Activated naive CD8-positive, alpha-beta T cell treated with anti-CD3 and anti-CD28 coated beads for 36 hours (primary cell): Measurements from ENCODE around the gene RAPGEFL1. TPM values are rescaled to one million over a fixed set of nuclear protein-coding genes. Genes with fewer than 3 reads are reported as not detected.

Experiments
- DNase-seq: peaks from one replicate; pipeline ENCODE4 v3.0.0; 2021
- H3K27ac Mint-ChIP-seq: one replicate; pipeline ENCODE4 v1.8.0; 2022; ENCODE audit warnings: mild to moderate bottlenecking, moderate library complexity, mixed read lengths
- H3K27me3 Mint-ChIP-seq: one replicate; pipeline ENCODE4 v1.8.0; 2022; ENCODE audit warnings: mild to moderate bottlenecking, mixed read lengths
- H3K36me3 Mint-ChIP-seq: one replicate; pipeline ENCODE4 v1.8.0; 2021; ENCODE audit warnings: mild to moderate bottlenecking, mixed read lengths
- H3K4me1 Mint-ChIP-seq: one replicate; pipeline ENCODE4 v1.8.0; 2021; ENCODE audit warnings: mixed read lengths
- H3K4me3 Mint-ChIP-seq: one replicate; pipeline ENCODE4 v1.8.0; 2022; ENCODE audit warnings: mild to moderate bottlenecking, moderate library complexity, mixed read lengths
- H3K9me3 Mint-ChIP-seq: one replicate; pipeline ENCODE4 v1.8.0; 2022; ENCODE audit warnings: mixed read lengths
- total RNA-seq, 2 experiments: library from RNA; stranded (reverse); gene quantifications; one replicate each; pipeline ENCODE4 v1.2.3, GENCODE V29; 2021

The RAPGEFL1 gene
- total RNA-seq, 2 experiments from 2014 or later: 4.3 to 5.1 TPM

DNA sequence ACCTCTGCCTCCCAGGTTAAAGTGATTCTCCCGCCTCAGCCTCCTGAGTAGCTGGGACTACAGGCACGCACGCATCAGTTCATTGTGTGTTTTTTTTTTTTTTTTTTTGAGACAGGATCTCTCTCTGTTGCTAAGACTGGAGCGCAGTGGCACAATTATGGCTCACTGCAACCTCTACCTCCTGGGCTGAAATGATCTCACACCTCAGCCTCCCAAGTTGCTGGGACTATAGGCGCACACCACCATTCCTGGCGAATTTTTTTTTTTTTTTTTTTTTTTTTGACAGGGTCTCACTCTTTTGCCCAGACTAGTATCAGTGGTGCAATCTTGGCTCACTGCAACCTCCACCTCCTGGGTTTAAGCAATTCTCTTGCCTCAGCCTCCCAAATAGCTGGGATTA is 17.8 kb upstream of the RAPGEFL1 start:
- Mint-ChIP-seq H3K4me3 (no peak overlapping the region), H3K27me3 (no peaks in the 10 kb centered on the region), H3K9me3 (no peaks in the 10 kb centered on the region), H3K36me3 (peaks cover 21% of the 10 kb centered on the region), H3K4me1 (peaks cover 7% of the 10 kb centered on the region), H3K27ac (peak overlapping the region; percentile 29)
- DNase-seq: no peak

DNA sequence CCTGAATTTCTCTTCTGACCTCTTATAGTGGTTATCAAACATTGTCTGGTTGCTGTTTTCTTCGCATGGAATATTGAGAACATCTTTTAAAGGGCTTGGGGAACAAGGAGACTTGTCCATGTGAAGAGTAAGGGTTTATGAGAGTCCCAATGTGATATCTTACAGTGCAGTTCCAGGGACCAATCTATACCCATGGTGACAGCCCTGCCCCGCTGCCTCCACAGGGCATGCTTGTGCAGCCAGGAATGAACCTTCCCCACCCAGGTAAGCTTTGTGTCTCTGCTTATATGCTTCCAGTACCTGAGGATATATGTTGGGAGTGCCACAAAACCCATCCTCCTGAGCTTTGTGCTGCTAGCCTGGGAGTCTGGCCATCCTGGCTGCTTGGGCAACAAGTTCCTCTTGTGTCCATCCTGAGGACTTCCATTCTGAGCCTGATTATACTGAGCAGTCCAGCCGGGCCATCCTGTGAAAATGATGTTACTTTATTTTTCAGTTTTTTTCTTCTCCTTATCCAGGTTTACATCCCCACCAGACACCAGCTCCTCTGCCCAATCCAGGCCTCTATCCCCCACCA is 9.5 kb upstream of the RAPGEFL1 start:
- H3K4me3 Mint-ChIP-seq: no peak overlapping the region
- no peak for DNase-seq
- no peaks in the 10 kb centered on the region for H3K9me3 Mint-ChIP-seq
- H3K27ac Mint-ChIP-seq: peak overlapping the region; percentile 30
- H3K27me3 Mint-ChIP-seq: no peaks in the 10 kb centered on the region
- peaks cover 15% of the 10 kb centered on the region for H3K36me3 Mint-ChIP-seq
- no peaks in the 10 kb centered on the region for H3K4me1 Mint-ChIP-seq

DNA sequence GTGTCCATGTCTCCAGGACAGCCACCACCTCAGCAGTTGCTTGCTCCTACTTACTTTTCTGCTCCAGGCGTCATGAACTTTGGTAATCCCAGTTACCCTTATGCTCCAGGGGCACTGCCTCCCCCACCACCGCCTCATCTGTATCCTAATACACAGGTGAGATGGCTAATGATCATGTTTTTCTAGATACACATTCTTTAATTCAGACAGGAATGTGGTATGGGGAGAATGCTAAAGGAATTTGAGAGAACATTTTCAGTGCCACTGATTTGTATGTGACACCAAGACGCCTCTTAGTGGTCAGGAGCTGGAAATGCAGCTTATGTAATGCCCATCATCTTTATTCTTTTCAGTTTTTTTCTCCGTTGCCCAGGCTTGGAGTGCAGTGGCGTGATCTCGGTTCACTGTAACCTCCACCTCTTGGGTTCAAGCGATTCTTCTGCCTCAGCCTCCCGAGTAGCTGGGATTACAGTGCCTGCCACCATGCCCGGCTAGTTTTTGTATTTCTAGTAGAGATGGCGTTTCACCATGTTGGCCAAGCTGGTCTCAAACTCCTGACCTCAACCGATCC is 8.9 kb upstream of the RAPGEFL1 start:
- peak overlapping the region; percentile 43 for H3K27ac Mint-ChIP-seq
- H3K27me3 Mint-ChIP-seq: no peaks in the 10 kb centered on the region
- no peak overlapping the region for H3K4me3 Mint-ChIP-seq
- H3K4me1 Mint-ChIP-seq: no peaks in the 10 kb centered on the region
- H3K36me3 Mint-ChIP-seq: peaks cover 15% of the 10 kb centered on the region
- no peak for DNase-seq
- H3K9me3 Mint-ChIP-seq: no peaks in the 10 kb centered on the region

DNA sequence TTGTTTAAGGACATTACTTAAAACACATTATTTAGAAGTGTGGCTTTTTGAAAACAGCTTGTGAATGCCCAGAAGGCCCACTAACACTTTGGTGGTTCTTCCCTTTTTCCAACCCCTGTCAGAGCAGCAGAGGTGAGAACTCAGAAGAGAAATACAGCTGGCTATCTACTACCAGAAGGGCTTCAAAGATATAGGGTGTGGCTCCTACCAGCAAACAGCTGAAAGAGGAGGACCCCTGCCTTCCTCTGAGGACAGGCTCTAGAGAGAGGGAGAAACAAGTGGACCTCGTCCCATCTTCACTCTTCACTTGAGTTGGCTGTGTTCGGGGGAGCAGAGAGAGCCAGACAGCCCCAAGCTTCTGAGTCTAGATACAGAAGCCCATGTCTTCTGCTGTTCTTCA is 6.9 kb upstream of the RAPGEFL1 start:
- Mint-ChIP-seq H3K4me1 (no peaks in the 10 kb centered on the region), H3K36me3 (peaks cover 14% of the 10 kb centered on the region), H3K4me3 (no peak overlapping the region)

DNA sequence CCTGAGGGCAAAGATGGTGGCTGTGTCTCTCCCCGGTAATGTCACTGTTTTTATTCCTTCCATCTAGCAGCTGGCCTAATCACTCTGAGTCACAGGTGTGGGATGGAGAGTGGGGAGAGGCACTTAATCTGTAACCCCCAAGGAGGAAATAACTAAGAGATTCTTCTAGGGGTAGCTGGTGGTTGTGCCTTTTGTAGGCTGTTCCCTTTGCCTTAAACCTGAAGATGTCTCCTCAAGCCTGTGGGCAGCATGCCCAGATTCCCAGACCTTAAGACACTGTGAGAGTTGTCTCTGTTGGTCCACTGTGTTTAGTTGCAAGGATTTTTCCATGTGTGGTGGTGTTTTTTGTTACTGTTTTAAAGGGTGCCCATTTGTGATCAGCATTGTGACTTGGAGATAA is 5.5 kb upstream of the RAPGEFL1 start:
- H3K27ac Mint-ChIP-seq: no peak overlapping the region

More for the DNA sequence above, 6.9 kb upstream of the RAPGEFL1 start:
- Mint-ChIP-seq H3K27me3 (no peaks in the 10 kb centered on the region), H3K27ac (no peak overlapping the region), H3K9me3 (no peaks in the 10 kb centered on the region)
- no peak for DNase-seq

DNA sequence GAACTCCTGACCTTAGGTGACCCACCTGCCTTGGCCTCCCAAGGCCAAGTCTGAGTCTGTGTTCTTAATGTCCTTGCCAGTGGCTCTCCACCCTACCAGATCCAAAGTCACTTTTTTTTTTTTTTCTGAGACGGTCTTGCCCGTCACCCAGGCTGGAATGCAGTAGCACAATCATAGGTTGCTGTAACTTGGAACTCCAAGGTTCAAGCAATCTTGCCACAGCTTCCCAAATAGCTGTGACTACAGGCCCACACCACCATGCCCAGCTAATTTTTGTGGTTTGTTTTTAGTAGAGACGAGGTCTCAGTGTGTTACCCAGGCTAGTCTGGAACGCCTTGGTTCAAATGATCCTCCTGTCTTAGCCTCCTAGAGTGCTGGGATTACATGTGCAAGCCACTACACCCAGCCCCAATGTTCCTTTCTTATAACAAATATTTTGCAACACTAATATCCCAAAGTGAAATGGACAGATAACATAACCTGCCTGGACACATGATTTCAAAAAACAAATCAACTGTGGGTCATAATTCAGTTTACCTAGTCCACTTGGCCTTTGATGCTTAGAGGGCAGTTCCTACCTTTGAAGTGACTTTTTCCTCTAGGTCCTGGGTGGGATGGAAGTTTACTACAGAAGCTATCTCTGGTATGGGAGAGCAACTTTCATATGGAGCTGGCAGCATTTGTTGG is 4.0 kb upstream of the RAPGEFL1 start:
- H3K4me3 Mint-ChIP-seq: no peak overlapping the region
- H3K27ac Mint-ChIP-seq: no peak overlapping the region
- H3K36me3 Mint-ChIP-seq: peaks cover 24% of the 10 kb centered on the region

More for the DNA sequence above, 5.5 kb upstream of the RAPGEFL1 start:
- H3K4me1 Mint-ChIP-seq: peaks cover 5% of the 10 kb centered on the region
- no peak overlapping the region for H3K4me3 Mint-ChIP-seq
- H3K27me3 Mint-ChIP-seq: no peaks in the 10 kb centered on the region
- H3K36me3 Mint-ChIP-seq: peaks cover 22% of the 10 kb centered on the region
- no peaks in the 10 kb centered on the region for H3K9me3 Mint-ChIP-seq
- DNase-seq: no peak

DNA sequence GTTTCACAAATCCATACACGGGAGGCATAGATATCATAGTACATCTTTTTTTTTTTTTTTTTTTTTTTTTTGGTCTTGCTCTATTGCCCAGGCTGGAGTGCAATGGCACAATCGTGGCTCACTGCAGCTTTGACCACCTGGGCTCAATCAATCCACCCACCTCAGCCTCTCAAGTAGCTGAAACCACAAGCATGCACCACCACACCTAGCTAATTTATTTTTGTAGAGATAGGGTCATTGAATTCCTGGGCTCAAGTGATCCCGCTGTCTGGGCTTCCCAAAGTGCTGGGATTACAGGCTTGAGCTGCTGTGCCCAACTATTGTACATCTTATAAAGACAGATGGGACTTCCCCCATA is 3.5 kb upstream of the RAPGEFL1 start:
- no peak overlapping the region for H3K27ac Mint-ChIP-seq
- peaks cover 19% of the 10 kb centered on the region for H3K36me3 Mint-ChIP-seq
- peaks cover 4% of the 10 kb centered on the region for H3K27me3 Mint-ChIP-seq
- H3K4me1 Mint-ChIP-seq: peaks cover 10% of the 10 kb centered on the region
- no peak for DNase-seq
- no peaks in the 10 kb centered on the region for H3K9me3 Mint-ChIP-seq
- no peak overlapping the region for H3K4me3 Mint-ChIP-seq

More for the DNA sequence above, 4.0 kb upstream of the RAPGEFL1 start:
- H3K4me1 Mint-ChIP-seq: peaks cover 10% of the 10 kb centered on the region
- no peak for DNase-seq
- H3K27me3 Mint-ChIP-seq: no peaks in the 10 kb centered on the region
- H3K9me3 Mint-ChIP-seq: no peaks in the 10 kb centered on the region

DNA sequence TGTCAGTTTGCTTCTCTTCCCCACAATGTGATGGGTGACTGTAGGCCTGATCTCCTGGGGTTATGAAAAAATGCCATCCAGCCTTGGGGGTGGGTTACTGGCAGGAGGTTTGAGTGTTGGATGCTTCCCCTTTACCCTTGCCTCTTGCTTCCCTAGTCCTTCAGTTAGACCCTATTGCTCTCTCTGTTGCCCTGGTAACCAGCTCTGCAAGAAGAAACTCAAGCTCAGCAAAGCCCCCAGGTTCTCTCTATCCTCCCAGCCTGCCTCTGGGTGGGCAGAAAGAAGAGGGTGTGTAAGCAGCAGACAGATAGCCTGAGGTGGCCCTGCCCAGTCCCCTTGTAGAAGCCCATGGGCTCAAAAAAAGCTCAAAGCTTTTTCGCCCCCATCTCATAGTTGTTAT is 2.8 kb upstream of the RAPGEFL1 start:
- peaks cover 4% of the 10 kb centered on the region for H3K27me3 Mint-ChIP-seq
- H3K9me3 Mint-ChIP-seq: no peaks in the 10 kb centered on the region
- peak overlapping the region; percentile 2 for H3K27ac Mint-ChIP-seq
- peaks cover 10% of the 10 kb centered on the region for H3K4me1 Mint-ChIP-seq
- H3K4me3 Mint-ChIP-seq: no peak overlapping the region
- no peak for DNase-seq
- H3K36me3 Mint-ChIP-seq: peaks cover 17% of the 10 kb centered on the region

DNA sequence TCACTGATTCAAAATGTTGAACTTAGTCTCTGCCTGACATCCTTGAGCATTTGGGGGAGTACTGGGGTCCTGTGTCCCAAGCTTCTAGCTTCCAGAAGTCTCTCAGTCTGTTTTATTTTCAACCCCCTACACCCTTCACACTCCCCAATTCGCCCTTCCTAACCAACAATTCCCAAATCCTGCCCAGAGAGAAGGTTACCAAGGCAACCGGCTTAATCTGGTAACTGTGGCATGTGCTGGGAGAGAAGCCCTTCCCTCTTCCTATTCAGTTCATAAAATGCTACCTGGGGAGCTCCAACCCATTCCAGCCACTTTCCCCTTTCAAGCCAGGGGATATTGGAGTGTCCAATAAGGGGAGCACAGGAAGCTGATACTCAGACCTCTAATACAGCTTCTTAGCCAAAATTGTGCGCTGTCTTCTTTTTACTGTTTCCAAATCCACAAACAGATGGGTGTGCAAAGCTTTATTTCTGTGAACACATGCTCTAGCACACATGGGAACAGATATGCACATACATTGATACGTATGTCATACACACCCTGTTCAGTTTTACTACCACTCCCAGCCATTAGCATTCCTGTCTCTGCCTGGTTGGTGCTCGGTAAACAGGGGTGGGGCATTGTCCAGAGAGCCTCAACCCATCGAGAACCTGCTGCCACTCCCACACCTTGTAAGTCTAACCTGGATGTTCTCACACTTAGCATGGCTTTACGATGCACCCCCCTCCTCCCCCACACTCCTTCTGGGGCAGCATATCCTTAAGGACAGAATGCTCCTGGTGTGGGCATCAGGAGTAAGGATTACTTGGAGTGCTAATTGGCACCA is 1.1 kb upstream of the RAPGEFL1 start:
- H3K4me1 Mint-ChIP-seq: peaks cover 10% of the 10 kb centered on the region
- H3K4me3 Mint-ChIP-seq: no peak overlapping the region
- peak overlapping the region; percentile 74 for H3K27ac Mint-ChIP-seq
- peaks cover 17% of the 10 kb centered on the region for H3K36me3 Mint-ChIP-seq
- no peaks in the 10 kb centered on the region for H3K9me3 Mint-ChIP-seq
- H3K27me3 Mint-ChIP-seq: peaks cover 4% of the 10 kb centered on the region
- no peak for DNase-seq

DNA sequence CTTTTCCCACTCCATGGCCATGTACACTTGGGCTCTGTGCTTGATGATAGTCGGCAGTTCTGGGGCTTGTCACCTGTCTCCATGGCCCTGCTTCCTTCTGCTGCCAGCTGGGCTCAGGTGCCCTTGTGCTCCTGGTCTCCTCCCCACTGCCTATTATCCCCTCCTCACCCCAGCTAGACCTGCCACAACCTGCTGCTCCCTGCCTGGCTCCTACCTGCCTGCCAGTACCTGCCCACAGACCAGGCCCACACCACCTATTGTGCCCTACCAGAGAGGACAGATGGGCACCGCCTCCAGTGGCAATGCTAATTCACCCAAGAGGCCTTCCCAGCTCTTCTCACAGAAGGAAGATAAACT is 538 bp upstream of the RAPGEFL1 start:
- H3K4me3 Mint-ChIP-seq: peak overlapping the region; percentile 61
- H3K4me1 Mint-ChIP-seq: peaks cover 10% of the 10 kb centered on the region
- no peaks in the 10 kb centered on the region for H3K9me3 Mint-ChIP-seq
- H3K27ac Mint-ChIP-seq: peak overlapping the region; percentile 74
- DNase-seq: no peak
- peaks cover 17% of the 10 kb centered on the region for H3K36me3 Mint-ChIP-seq
- peaks cover 4% of the 10 kb centered on the region for H3K27me3 Mint-ChIP-seq

DNA sequence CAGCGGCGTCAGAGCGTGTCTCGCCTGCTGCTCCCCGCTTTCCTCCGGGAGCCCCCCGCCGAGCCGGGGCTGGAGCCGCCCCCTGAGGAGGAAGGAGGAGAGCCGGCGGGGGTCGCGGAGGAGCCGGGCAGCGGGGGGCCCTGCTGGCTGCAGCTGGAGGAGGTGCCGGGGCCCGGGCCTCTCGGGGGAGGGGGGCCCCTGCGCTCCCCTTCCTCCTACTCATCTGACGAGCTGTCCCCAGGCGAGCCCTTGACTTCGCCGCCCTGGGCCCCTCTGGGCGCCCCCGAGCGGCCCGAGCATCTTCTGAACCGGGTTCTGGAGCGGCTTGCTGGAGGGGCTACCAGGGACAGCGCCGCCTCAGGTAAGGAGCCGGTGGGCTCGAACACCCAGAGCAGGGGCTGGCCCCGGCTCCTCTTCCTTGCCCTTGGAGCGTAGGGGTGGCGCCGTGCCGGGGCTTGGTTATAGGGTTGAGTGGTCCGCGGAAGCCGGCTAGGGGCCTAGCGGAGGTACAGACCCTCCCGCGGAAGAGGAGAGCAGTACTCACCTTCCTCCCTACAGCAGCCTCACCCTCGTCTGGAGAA is 841 bp downstream of the RAPGEFL1 start:
- Mint-ChIP-seq H3K4me3 (no peak overlapping the region), H3K27me3 (peaks cover 4% of the 10 kb centered on the region), H3K4me1 (peaks cover 10% of the 10 kb centered on the region), H3K36me3 (peaks cover 17% of the 10 kb centered on the region), H3K27ac (no peak overlapping the region), H3K9me3 (no peaks in the 10 kb centered on the region)
- no peak for DNase-seq

DNA sequence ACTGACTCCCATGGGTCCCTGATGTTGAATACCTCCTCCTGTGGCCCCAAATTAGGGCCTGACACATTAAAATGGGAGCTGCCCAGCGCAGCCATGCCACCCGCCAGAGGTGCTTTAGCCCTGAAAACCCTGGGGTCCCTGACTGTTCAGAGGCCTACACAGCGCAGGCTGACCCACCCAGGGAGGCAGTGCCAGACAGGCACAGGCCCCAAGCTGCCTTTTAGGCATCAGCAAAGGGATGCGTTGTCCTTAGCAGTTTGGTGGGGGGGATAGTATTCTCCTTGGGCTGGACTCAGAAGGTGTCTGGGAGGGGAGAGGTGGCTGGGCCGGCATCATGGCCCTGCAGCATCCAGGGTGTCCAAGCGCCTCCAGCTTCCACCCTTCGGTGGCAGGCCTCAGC is 1.4 kb downstream of the RAPGEFL1 start:
- Mint-ChIP-seq H3K27me3 (peaks cover 4% of the 10 kb centered on the region), H3K27ac (no peak overlapping the region), H3K4me1 (peaks cover 10% of the 10 kb centered on the region), H3K36me3 (peaks cover 17% of the 10 kb centered on the region), H3K4me3 (peak overlapping the region; percentile 37), H3K9me3 (no peaks in the 10 kb centered on the region)
- no peak for DNase-seq

DNA sequence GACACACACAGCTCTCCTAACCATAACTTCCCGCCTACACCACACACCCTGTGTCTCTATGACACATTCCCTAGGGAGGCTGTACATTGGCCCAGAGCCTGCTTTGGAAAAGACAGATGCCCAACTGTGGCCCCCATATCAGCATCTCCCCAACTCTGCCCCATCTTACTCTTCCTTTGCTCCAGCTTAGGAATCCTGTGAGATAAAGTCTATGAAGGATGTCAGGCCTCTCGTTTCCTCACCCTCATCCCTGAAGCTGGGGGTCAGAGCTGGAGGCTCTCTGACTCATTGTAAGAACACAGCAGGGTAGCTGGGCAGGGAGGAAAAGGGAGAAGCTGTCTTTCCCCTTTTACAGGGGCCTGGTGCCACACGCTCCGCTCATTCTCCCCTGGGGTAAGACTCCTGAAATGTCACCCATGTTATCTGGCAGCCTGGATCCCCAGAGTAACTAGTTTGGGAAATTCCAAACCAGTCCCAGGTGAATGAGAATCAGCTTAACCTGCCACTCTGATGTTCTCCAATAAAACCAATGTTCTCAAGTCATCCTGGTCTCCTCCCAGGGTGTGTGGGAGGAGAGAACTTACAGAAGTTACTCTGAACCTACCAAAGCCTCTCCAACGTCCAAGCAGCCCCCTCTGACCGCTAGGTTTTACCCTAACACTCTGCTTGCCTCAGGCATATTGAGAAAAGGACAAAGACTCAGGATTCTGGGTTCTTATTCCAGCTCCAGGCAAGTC is 2.8 kb downstream of the RAPGEFL1 start:
- peaks cover 14% of the 10 kb centered on the region for H3K36me3 Mint-ChIP-seq
- H3K4me1 Mint-ChIP-seq: peaks cover 10% of the 10 kb centered on the region
- no peaks in the 10 kb centered on the region for H3K9me3 Mint-ChIP-seq
- H3K4me3 Mint-ChIP-seq: no peak overlapping the region
- peaks cover 4% of the 10 kb centered on the region for H3K27me3 Mint-ChIP-seq
- no peak for DNase-seq
- H3K27ac Mint-ChIP-seq: no peak overlapping the region

DNA sequence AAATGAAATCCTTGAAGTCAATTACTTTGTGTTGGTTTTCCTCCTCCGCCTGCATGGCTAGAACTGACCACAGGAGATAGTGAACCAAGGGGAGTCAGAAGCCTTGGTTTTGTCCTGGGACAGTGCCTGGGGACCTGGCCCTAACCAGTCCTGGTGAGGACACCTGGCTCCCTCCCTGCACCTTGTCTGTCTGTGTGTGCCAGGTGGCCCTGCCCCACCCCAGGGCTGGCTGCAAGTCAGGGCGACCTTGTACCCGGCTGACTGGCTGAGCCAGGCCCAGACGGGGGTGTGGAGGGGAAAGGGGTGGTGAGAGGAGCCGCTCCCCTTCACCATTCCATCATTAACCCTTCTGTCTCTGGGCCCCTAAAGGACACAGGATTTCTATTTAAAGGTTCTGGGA is 3.4 kb downstream of the RAPGEFL1 start:
- peaks cover 4% of the 10 kb centered on the region for H3K27me3 Mint-ChIP-seq
- peaks cover 14% of the 10 kb centered on the region for H3K36me3 Mint-ChIP-seq
- H3K27ac Mint-ChIP-seq: no peak overlapping the region
- H3K9me3 Mint-ChIP-seq: no peaks in the 10 kb centered on the region
- no peak overlapping the region for H3K4me3 Mint-ChIP-seq
- peaks cover 10% of the 10 kb centered on the region for H3K4me1 Mint-ChIP-seq
- DNase-seq: no peak
